H9 (cell line): ENCODE results near the gene ZNF296. TPM values are rescaled to one million over a fixed set of nuclear protein-coding genes. Genes with fewer than 3 reads are reported as not detected.

Experiments
- DNase-seq: peaks from one replicate; pipeline ENCODE4 v3.0.0-alpha.2; 2017
- H2AFZ ChIP-seq: one replicate; pipeline ENCODE4 v1.6.1; 2013; ENCODE audit warnings: mild to moderate bottlenecking, low read length, control low read depth, moderate library complexity
- H2AK5ac ChIP-seq: 2 replicates; pipeline ENCODE4 v1.6.1; 2013; ENCODE audit warnings: low read length, control low read depth, mixed read lengths; ENCODE audit not compliant: insufficient read length
- H2BK120ac ChIP-seq: one replicate; pipeline ENCODE4 v1.6.1; 2013; ENCODE audit warnings: low read depth, mild to moderate bottlenecking, low read length, control low read depth, inconsistent platforms; ENCODE audit not compliant: poor library complexity, severe bottlenecking
- H2BK12ac ChIP-seq: 2 replicates; pipeline ENCODE4 v1.6.1; 2013; ENCODE audit warnings: low read length, control low read depth, mixed read lengths, low read depth; ENCODE audit not compliant: insufficient read length
- H2BK15ac ChIP-seq: 2 replicates; pipeline ENCODE4 v1.6.1; 2013; ENCODE audit warnings: low read depth, low read length, control low read depth
- H2BK20ac ChIP-seq: one replicate; pipeline ENCODE4 v1.6.1; 2013; ENCODE audit warnings: low read depth, mild to moderate bottlenecking, low read length, control low read depth, inconsistent platforms; ENCODE audit not compliant: poor library complexity, severe bottlenecking
- H2BK5ac ChIP-seq: 2 replicates; pipeline ENCODE4 v1.6.1; 2013; ENCODE audit warnings: low read length, control low read depth, mixed read lengths; ENCODE audit not compliant: insufficient read length
- H3K14ac ChIP-seq: 2 replicates; pipeline ENCODE4 v1.6.1; 2013; ENCODE audit warnings: low read length, control low read depth; ENCODE audit not compliant: insufficient read depth
- H3K18ac ChIP-seq: 2 replicates; pipeline ENCODE4 v1.6.1; 2013; ENCODE audit warnings: low read depth, mild to moderate bottlenecking, mixed read lengths, low read length, control low read depth; ENCODE audit not compliant: insufficient read length
- H3K23ac ChIP-seq: 2 replicates; pipeline ENCODE4 v1.6.1; 2013; ENCODE audit warnings: low read length, control low read depth, mixed read lengths, low read depth; ENCODE audit not compliant: insufficient read length
- H3K23me2 ChIP-seq: 2 replicates; pipeline ENCODE4 v1.6.1; 2013; ENCODE audit warnings: low read depth, mild to moderate bottlenecking, mixed read lengths, low read length, control low read depth; ENCODE audit not compliant: insufficient read length, poor library complexity, severe bottlenecking
- H3K27ac ChIP-seq: 2 replicates; pipeline ENCODE4 v1.5.1; 2013; ENCODE audit warnings: low read length, control low read depth, mixed read lengths, low read depth; ENCODE audit not compliant: insufficient read length
- H3K27me3 ChIP-seq: 2 replicates; pipeline ENCODE4 v1.6.1; 2013; ENCODE audit warnings: low read length, control low read depth, inconsistent platforms; ENCODE audit not compliant: insufficient read depth
- H3K4ac ChIP-seq: 2 replicates; pipeline ENCODE4 v1.6.1; 2013; ENCODE audit warnings: low read depth, mild to moderate bottlenecking, control low read depth, inconsistent platforms, low read length, moderate library complexity
- H3K4me1 ChIP-seq: 2 replicates; pipeline ENCODE4 v1.6.1; 2013; ENCODE audit warnings: low read length, control low read depth, inconsistent platforms; ENCODE audit not compliant: insufficient read depth
- H3K4me2 ChIP-seq: 2 replicates; pipeline ENCODE4 v1.6.1; 2013; ENCODE audit warnings: low read length, control low read depth, mixed read lengths; ENCODE audit not compliant: insufficient read length, insufficient read depth
- H3K56ac ChIP-seq: 2 replicates; pipeline ENCODE4 v1.6.1; 2013; ENCODE audit warnings: low read depth, mild to moderate bottlenecking, mixed read lengths, low read length, control low read depth; ENCODE audit not compliant: insufficient read length
- H3K79me1 ChIP-seq: 2 replicates; pipeline ENCODE4 v1.6.1; 2013; ENCODE audit warnings: low read depth, mild to moderate bottlenecking, moderate library complexity, low read length, control low read depth, inconsistent platforms; ENCODE audit not compliant: insufficient read depth, poor library complexity, severe bottlenecking
- H3K79me2 ChIP-seq: 2 replicates; pipeline ENCODE4 v1.6.1; 2013; ENCODE audit warnings: low read length, control low read depth, inconsistent platforms; ENCODE audit not compliant: insufficient read depth
- H3K9ac ChIP-seq: 2 replicates; pipeline ENCODE4 v1.6.1; 2013; ENCODE audit warnings: low read length, control low read depth, mixed read lengths; ENCODE audit not compliant: insufficient read length; ENCODE audit errors: extremely low read depth
- H3K9me3 ChIP-seq: one replicate; pipeline ENCODE4 v1.6.1; 2013; ENCODE audit warnings: low read depth, low read length, inconsistent platforms; ENCODE audit not compliant: control insufficient read depth
- H3T11ph ChIP-seq: one replicate; pipeline ENCODE4 v1.6.1; 2013; ENCODE audit warnings: mild to moderate bottlenecking, low read length, control low read depth, inconsistent platforms
- H4K20me1 ChIP-seq: one replicate; pipeline ENCODE4 v1.6.1; 2013; ENCODE audit not compliant: control insufficient read depth, insufficient read length, insufficient read depth
- H4K5ac ChIP-seq: 2 replicates; pipeline ENCODE4 v1.6.1; 2013; ENCODE audit warnings: low read depth, mild to moderate bottlenecking, mixed read lengths, low read length, control low read depth; ENCODE audit not compliant: insufficient read length
- H4K8ac ChIP-seq: replicated peaks from 2 replicates; pipeline ENCODE4 v1.6.1; 2013; ENCODE audit warnings: low read length, control low read depth, mixed read lengths, low read depth; ENCODE audit not compliant: insufficient read length
- H4K91ac ChIP-seq: 2 replicates; pipeline ENCODE4 v1.6.1; 2013; ENCODE audit warnings: low read depth, mild to moderate bottlenecking, moderate library complexity, mixed read lengths, low read length, control low read depth; ENCODE audit not compliant: insufficient read length
- H3K27ac Mint-ChIP-seq, 3 experiments: 2 replicates in 2 of 3; 3 replicates in 1 of 3; pipeline ENCODE4 v1.8.0; 2020 to 2021; ENCODE audit warnings: mixed read lengths in 3 of 3, mild to moderate bottlenecking in 1 of 3, moderate library complexity in 1 of 3
- H3K27me3 Mint-ChIP-seq: 2 replicates; pipeline ENCODE4 v1.8.0; 2021; ENCODE audit warnings: low read depth, mild to moderate bottlenecking, moderate library complexity, mixed read lengths
- H3K36me3 Mint-ChIP-seq, 3 experiments: 2 replicates in 2 of 3; 3 replicates in 1 of 3; pipeline ENCODE4 v1.8.0; 2020 to 2021; ENCODE audit warnings: low read depth in 3 of 3, mixed read lengths in 3 of 3; ENCODE audit not compliant: insufficient read depth in 1 of 3
- H3K4me1 Mint-ChIP-seq, 2 experiments: 2 replicates each; pipeline ENCODE4 v1.8.0; 2020; ENCODE audit warnings: mixed read lengths in 2 of 2
- H3K4me3 Mint-ChIP-seq, 2 experiments: 2 replicates in 1 of 2; 3 replicates in 1 of 2; pipeline ENCODE4 v1.8.0; 2020 to 2021; ENCODE audit warnings: mild to moderate bottlenecking in 2 of 2, mixed read lengths in 2 of 2, moderate library complexity in 1 of 2
- H3K9me3 Mint-ChIP-seq, 2 experiments: 2 replicates in 1 of 2; 3 replicates in 1 of 2; pipeline ENCODE4 v1.8.0; 2020; ENCODE audit warnings: mild to moderate bottlenecking in 2 of 2, mixed read lengths in 2 of 2, moderate library complexity in 1 of 2
- CTCF ChIP-seq: fragments of 200-600 bp; sonication (generic); conservative IDR thresholded peaks from 3 replicates; pipeline ENCODE4 v1.8.0; 2021; ENCODE audit warnings: antibody characterized with exemption, mild to moderate bottlenecking
- WGBS: extraction: QIAGEN DNeasy Blood & Tissue Kit; methylation state at CpG from one replicate; pipeline ENCODE4 v1.1.7; 2013; ENCODE audit warnings: missing lambda C conversion rate, low lambda C conversion rate, mixed read lengths; ENCODE audit not compliant: insufficient read length; ENCODE audit errors: extremely low coverage; 5-methylcytosine and 5-hydroxymethylcytosine counted together
- total RNA-seq: library from RNA; stranded (reverse); gene quantifications from 2 replicates; pipeline ENCODE4 v1.2.1, GENCODE V29; 2021

ZNF296 gene
- total RNA-seq, 1 experiment from 2014 or later, result 14.8 TPM

- no peak for TF ChIP-seq CTCF
- Histone ChIP-seq H2BK15ac (no peak overlapping the region), H4K91ac (no peak overlapping the region), H2AFZ (no peak overlapping the region), H2AK5ac (no peak overlapping the region), H3K9me3 (no peaks in the 10 kb centered on the region), H2BK120ac (no peak overlapping the region), H3K18ac (no peak overlapping the region), H3K27me3 (no peaks in the 10 kb centered on the region), H3K56ac (no peak overlapping the region), H4K8ac (no peak overlapping the region), H4K5ac (no peak overlapping the region), H4K20me1 (no peaks in the 10 kb centered on the region), H3K27ac (no peak overlapping the region), H3K79me1 (no peaks in the 10 kb centered on the region), H3K14ac (no peak overlapping the region), H3K79me2 (peaks cover 5% of the 10 kb centered on the region; the same call in 1 of the 2 replicates), H2BK20ac (no peak overlapping the region), H2BK5ac (no peak overlapping the region), H2BK12ac (no peak overlapping the region), H3K9ac (no peak overlapping the region), H3K23me2 (no peaks in the 10 kb centered on the region), H3K23ac (no peak overlapping the region), H3K4me1 (no peaks in the 10 kb centered on the region), H3T11ph (no peak overlapping the region), H3K4me2 (no peak overlapping the region), H3K4ac (no peak overlapping the region)
- no peaks in the 10 kb centered on the region; a peak in 1 of 5 replicates for H3K9me3 Mint-ChIP-seq
- H3K36me3 Mint-ChIP-seq, result peaks cover 19 to 59% (median 51%) of the 10 kb centered on the region in 3 experiments; a peak in 6 of 7 replicates
- no peak for DNase-seq
- no peaks in the 10 kb centered on the region for H3K27me3 Mint-ChIP-seq
- H3K4me3 Mint-ChIP-seq, result no peak overlapping the region; a peak in 1 of 5 replicates
- H3K27ac Mint-ChIP-seq, result peak overlapping the region in 1 of 3 experiments; percentile 86; a peak in 3 of 7 replicates
- no CpG with 5 or more reads among the region's 14 CpGs for WGBS
- no peaks in the 10 kb centered on the region; a peak in 1 of 4 replicates for H3K4me1 Mint-ChIP-seq
These were observed 30.5 kb downstream of the ZNF296 start for GRCh38 chr19:45045671-45046353.
